ENCODE data around the gene CSH2. TPM values are rescaled to one million over a fixed set of nuclear protein-coding genes. Genes with fewer than 3 reads are reported as not detected.
A peak's percentile ranks its signal among the peaks of the same experiment; 100 is the strongest.
"Not testable (repeated sequence)": the region's sequence is repeated elsewhere in the genome, so short reads cannot be mapped to it uniquely, and the experiment has no call there.

The CSH2 gene
- total RNA-seq, 2 donors from 2014 or later: not detected

GRCh38 chr17:63916566-63917185, 43.2 kb upstream of the CSH2 start:
- Histone ChIP-seq H3K4me1 (no peaks in the 10 kb centered on the region), H3K27me3 (no peaks in the 10 kb centered on the region), H3K9me3 (no peaks in the 10 kb centered on the region), H3K27ac (no peak overlapping the region), H3K4me3 (no peak overlapping the region), H3K36me3 (no peaks in the 10 kb centered on the region), H3K9ac (ENCODE audit: low read depth in 2 of 2, low read length in 2 of 2) (no peak overlapping the region)
- no peak for TF ChIP-seq CTCF (IDR thresholded peaks at IDR 0.05)
- intact Hi-C loops (cut with DNase I): loop anchor here (10.0 kb wide), 3 partner anchors 108 to 368 kb away; partner anchors contain the start of genes ERN1 and ICAM2
- DNase-seq: no peak

GRCh38 chr17:63915753-63916152, 42.3 kb upstream of the CSH2 start:
- DNase-seq: not testable (repeated sequence)
- intact Hi-C loops (cut with DNase I): loop anchor here (10.0 kb wide), 3 partner anchors 109 to 369 kb away; partner anchors contain the start of genes ERN1 and ICAM2

GRCh38 chr17:63914471-63914870, 41.0 kb upstream of the CSH2 start:
- intact Hi-C loops (cut with DNase I): loop anchor here (10.0 kb wide), 3 partner anchors 110 to 370 kb away; partner anchors contain the start of genes ERN1 and ICAM2
- no peak overlapping the region for H3K27ac ChIP-seq
- H3K36me3 ChIP-seq: no peaks in the 10 kb centered on the region
- no peak for DNase-seq
- no peaks in the 10 kb centered on the region for H3K4me1 ChIP-seq
- no peaks in the 10 kb centered on the region for H3K9me3 ChIP-seq
- TF ChIP-seq CTCF (IDR thresholded peaks at IDR 0.05): no peak
- H3K4me3 ChIP-seq: no peak overlapping the region
- no peaks in the 10 kb centered on the region for H3K27me3 ChIP-seq
- H3K9ac ChIP-seq (ENCODE audit: low read depth in 2 of 2, low read length in 2 of 2): no peak overlapping the region

More at GRCh38 chr17:63915753-63916152, 42.3 kb upstream of the CSH2 start:
- not testable (repeated sequence) for H3K36me3 ChIP-seq; H3K4me3 ChIP-seq; H3K9me3 ChIP-seq; H3K27ac ChIP-seq; H3K27me3 ChIP-seq; H3K4me1 ChIP-seq; H3K9ac ChIP-seq (ENCODE audit: low read depth in 2 of 2, low read length in 2 of 2)

GRCh38 chr17:63911657-63912100, 38.2 kb upstream of the CSH2 start:
- Histone ChIP-seq H3K27me3 (no peaks in the 10 kb centered on the region), H3K9ac (ENCODE audit: low read depth in 2 of 2, low read length in 2 of 2) (no peak overlapping the region), H3K4me1 (no peaks in the 10 kb centered on the region), H3K27ac (no peak overlapping the region), H3K4me3 (no peak overlapping the region), H3K36me3 (no peaks in the 10 kb centered on the region), H3K9me3 (no peaks in the 10 kb centered on the region)
- DNase-seq: peak; percentile 41
- TF ChIP-seq CTCF (IDR thresholded peaks at IDR 0.05): peak; percentile 89
- intact Hi-C loops (cut with DNase I): loop anchor here (10.0 kb wide), 3 partner anchors 113 to 373 kb away; partner anchors contain the start of genes ERN1 and ICAM2

- no peak within 1 kb of the TSS for H3K27ac ChIP-seq
- no peaks in the 10 kb centered on the region for H3K9me3 ChIP-seq
- no peaks in the 10 kb centered on the region for H3K4me1 ChIP-seq
- no peaks in the 10 kb centered on the region for H3K27me3 ChIP-seq
- no peak for TF ChIP-seq CTCF (IDR thresholded peaks at IDR 0.05)
- no peak within 1 kb of the TSS for H3K9ac ChIP-seq (ENCODE audit: low read depth in 2 of 2, low read length in 2 of 2)
- no peaks in the 10 kb centered on the region for H3K36me3 ChIP-seq
- no peak for DNase-seq
- H3K4me3 ChIP-seq: no peak within 1 kb of the TSS
- intact Hi-C loops (cut with DNase I): loop anchor here (10.0 kb wide), 3 partner anchors 114 to 374 kb away; partner anchors contain the start of genes ERN1 and ICAM2
These were observed 37.7 kb upstream of the CSH2 start, which contains the start of gene CSHL1 for GRCh38 chr17:63911041-63911635. TSS of gene CSHL1 (minus strand) at chr17:63911258. CDS start at chr17:63911196, 62 bp downstream.
